Natural killer cell (primary cell): ENCODE data around the gene PTPRK. TPM values are rescaled to one million over a fixed set of nuclear protein-coding genes. Genes with fewer than 3 reads are reported as not detected.

Experiments used
- ATAC-seq, 3 donors: fragments of 150-1000 bp in 2 of 3; fragments of 200-7000 bp in 1 of 3; cut with Tn5 transposase; 1 replicate in 1 of 3; 2 replicates in 2 of 3; pipeline ENCODE4 v1.10.0; 2021; ENCODE audit warnings: mild to moderate bottlenecking in 2 of 3, moderate library complexity in 2 of 3
- DNase-seq, 2 donors: peaks; one replicate each; pipeline versions ENCODE4 v3.0.0 to v3.0.0-alpha.2; 2013 to 2021; ENCODE audit warnings: mixed read lengths in 1 of 2
- H3K27ac ChIP-seq: one replicate; pipeline ENCODE4 v1.5.1; 2013; ENCODE audit warnings: mild to moderate bottlenecking, low read length
- H3K27me3 ChIP-seq: one replicate; pipeline ENCODE4 v1.6.1; 2013; ENCODE audit warnings: low read length; ENCODE audit not compliant: control insufficient read depth, insufficient read depth
- H3K36me3 ChIP-seq: one replicate; pipeline ENCODE4 v1.6.1; 2013; ENCODE audit warnings: low read length; ENCODE audit not compliant: control insufficient read depth, insufficient read depth
- H3K4me1 ChIP-seq: one replicate; pipeline ENCODE4 v1.6.1; 2013; ENCODE audit warnings: low read length; ENCODE audit not compliant: control insufficient read depth, insufficient read depth
- H3K4me3 ChIP-seq: one replicate; pipeline ENCODE4 v1.5.1; 2013; ENCODE audit warnings: low read length
- H3K9me3 ChIP-seq: one replicate; pipeline ENCODE4 v1.6.1; 2013; ENCODE audit warnings: low read length; ENCODE audit not compliant: control insufficient read depth, insufficient read depth
- H3K27ac Mint-ChIP-seq, 2 donors: one replicate each; pipeline ENCODE4 v1.8.0; 2022; ENCODE audit warnings: mild to moderate bottlenecking in 2 of 2, mixed read lengths in 2 of 2, moderate library complexity in 1 of 2
- H3K27me3 Mint-ChIP-seq, 2 donors: one replicate each; pipeline ENCODE4 v1.8.0; 2022; ENCODE audit warnings: low read depth in 2 of 2, mixed read lengths in 2 of 2
- H3K36me3 Mint-ChIP-seq: one replicate; pipeline ENCODE4 v1.8.0; 2022; ENCODE audit warnings: mixed read lengths
- H3K4me1 Mint-ChIP-seq, 2 donors: one replicate each; pipeline ENCODE4 v1.8.0; 2022; ENCODE audit warnings: mixed read lengths in 2 of 2
- H3K4me3 Mint-ChIP-seq: one replicate; pipeline ENCODE4 v1.8.0; 2022; ENCODE audit warnings: mild to moderate bottlenecking, moderate library complexity, mixed read lengths
- H3K9me3 Mint-ChIP-seq, 2 donors: one replicate each; pipeline ENCODE4 v1.8.0; 2022; ENCODE audit warnings: mixed read lengths in 2 of 2
- CTCF ChIP-seq: fragments of 200-600 bp; IDR thresholded peaks from one replicate; pipeline ENCODE4 v1.8.0; 2022; ENCODE audit warnings: antibody characterized with exemption
- WGBS: methylation state at CpG from one replicate; pipeline ENCODE4 v1.1.7; 2013; ENCODE audit warnings: missing lambda C conversion rate; ENCODE audit not compliant: insufficient coverage; 5-methylcytosine and 5-hydroxymethylcytosine counted together
- intact Hi-C: fragments of 100-400 bp; cut with micrococcal nuclease; formaldehyde crosslinking; loops from one replicate; pipeline ENCODE4 v1.14.2; 2022
- total RNA-seq, 4 donors: library from RNA; stranded (reverse); fragments of 120-200 nt in 1 of 4; gene quantifications; one replicate each; pipeline versions ENCODE4 v1.2.3 to v1.2.4, GENCODE V29; 2013 to 2022

The PTPRK gene
- total RNA-seq, 3 donors from 2014 or later (not counting 1 experiment from before 2014, with no cell fraction given), result 0.14 to 1.2 (median 0.95) TPM

- Histone ChIP-seq H3K4me1 (no peaks in the 10 kb centered on the region), H3K27ac (no peak overlapping the region), H3K4me3 (no peak overlapping the region), H3K9me3 (no peaks in the 10 kb centered on the region), H3K36me3 (no peaks in the 10 kb centered on the region), H3K27me3 (no peaks in the 10 kb centered on the region)
- intact Hi-C loops, result no loop called here
- peaks cover 0 to 4% of the 10 kb centered on the region in 2 donors for H3K9me3 Mint-ChIP-seq
- no peak for DNase-seq
- no peak for ATAC-seq
- no peaks in the 10 kb centered on the region for H3K4me1 Mint-ChIP-seq
- H3K27ac Mint-ChIP-seq, result no peak overlapping the region
- 91% methylated on average over 5 of the region's 5 CpGs for WGBS
- H3K36me3 Mint-ChIP-seq, result no peaks in the 10 kb centered on the region
- no peak overlapping the region for H3K4me3 Mint-ChIP-seq
- H3K27me3 Mint-ChIP-seq, result no peaks in the 10 kb centered on the region
- TF ChIP-seq CTCF, result no peak
Measured at GRCh38 chr6:128302942-128303341, 217.5 kb downstream of the PTPRK start.

- intact Hi-C loops, result no loop called here
- DNase-seq, result no peak
- Mint-ChIP-seq H3K9me3 (peaks cover 3 to 5% of the 10 kb centered on the region in 2 donors), H3K4me3 (no peak overlapping the region), H3K36me3 (no peaks in the 10 kb centered on the region), H3K27ac (no peak overlapping the region), H3K27me3 (no peaks in the 10 kb centered on the region), H3K4me1 (no peaks in the 10 kb centered on the region)
- Histone ChIP-seq H3K4me3 (no peak overlapping the region), H3K9me3 (no peaks in the 10 kb centered on the region), H3K27ac (no peak overlapping the region), H3K36me3 (no peaks in the 10 kb centered on the region), H3K4me1 (no peaks in the 10 kb centered on the region), H3K27me3 (no peaks in the 10 kb centered on the region)
- 80% methylated on average over 2 of the region's 2 CpGs for WGBS
- no peak for TF ChIP-seq CTCF
- no peak for ATAC-seq
Measured at GRCh38 chr6:128295670-128296069, 224.7 kb downstream of the PTPRK start.

GRCh38 chr6:128290221-128290620 lies 230.2 kb downstream of the PTPRK start:
- no peak for ATAC-seq
- Mint-ChIP-seq H3K4me1 (no peaks in the 10 kb centered on the region), H3K4me3 (no peak overlapping the region), H3K36me3 (no peaks in the 10 kb centered on the region), H3K27ac (no peak overlapping the region), H3K9me3 (peaks cover 0 to 2% of the 10 kb centered on the region in 2 donors), H3K27me3 (peaks cover 3 to 7% of the 10 kb centered on the region in 2 donors)
- intact Hi-C loops, result no loop called here
- Histone ChIP-seq H3K4me3 (no peak overlapping the region), H3K27me3 (no peaks in the 10 kb centered on the region), H3K36me3 (no peaks in the 10 kb centered on the region), H3K27ac (no peak overlapping the region), H3K4me1 (no peaks in the 10 kb centered on the region), H3K9me3 (no peaks in the 10 kb centered on the region)
- 63% methylated on average over 2 of the region's 2 CpGs for WGBS
- no peak for TF ChIP-seq CTCF
- no peak for DNase-seq

- H3K4me1 ChIP-seq, result no peaks in the 10 kb centered on the region
- no peak overlapping the region for H3K4me3 ChIP-seq
- Mint-ChIP-seq H3K27ac (no peak overlapping the region), H3K4me1 (no peaks in the 10 kb centered on the region), H3K4me3 (no peak overlapping the region), H3K27me3 (peaks cover 3 to 7% of the 10 kb centered on the region in 2 donors), H3K36me3 (no peaks in the 10 kb centered on the region), H3K9me3 (peaks cover 0 to 2% of the 10 kb centered on the region in 2 donors)
- no peak overlapping the region for H3K27ac ChIP-seq
- no peak for DNase-seq
- H3K27me3 ChIP-seq, result no peaks in the 10 kb centered on the region
- 50% methylated on average over 1 of the region's 1 CpG for WGBS
- intact Hi-C loops, result no loop called here
- H3K36me3 ChIP-seq, result no peaks in the 10 kb centered on the region
- no peak for ATAC-seq
- no peak for TF ChIP-seq CTCF
- no peaks in the 10 kb centered on the region for H3K9me3 ChIP-seq
Measured at GRCh38 chr6:128284128-128284527, 236.3 kb downstream of the PTPRK start.
